ENCODE measurements around the gene MN1. TPM values are rescaled to one million over a fixed set of nuclear protein-coding genes. Genes with fewer than 3 reads are reported as not detected.

Gene MN1
- total RNA-seq, 4 donors from 2014 or later, result 2.0 to 9.7 (median 8.2) TPM

DNA sequence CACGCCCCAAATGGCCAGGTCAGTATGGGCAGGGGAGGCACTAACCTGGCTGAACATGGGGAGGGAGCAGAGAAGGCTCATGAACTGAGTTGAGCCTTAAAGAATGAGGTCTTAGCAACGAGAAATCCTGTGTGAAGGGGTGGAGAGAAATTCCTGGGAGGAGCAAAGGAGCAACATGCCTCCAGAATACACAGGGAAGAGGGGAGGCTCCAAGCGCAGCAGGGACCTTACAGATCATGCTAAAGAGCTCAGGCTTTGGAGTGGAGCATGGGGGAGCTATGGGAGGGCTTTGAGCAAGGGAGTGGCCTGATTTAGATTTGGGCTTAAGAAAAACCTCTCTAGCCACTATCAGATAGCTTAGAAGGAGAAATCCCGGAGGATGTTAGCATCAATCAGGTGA lies 88.1 kb downstream of the MN1 start:
- Histone ChIP-seq H3K36me3 (no peaks in the 10 kb centered on the region), H3K4me1 (no peaks in the 10 kb centered on the region), H3K4me3 (no peak overlapping the region), H3K9me3 (no peaks in the 10 kb centered on the region), H3K27ac (no peak overlapping the region), H3K27me3 (no peaks in the 10 kb centered on the region)
- DNase-seq, result no peak
- intact Hi-C loops (cut with DNase I; ENCODE audit: low total_unique reads), result loop anchor here (10.0 kb wide), 1 partner anchor 59 kb away; no protein-coding TSS in a partner anchor
- TF ChIP-seq, protein P1, sequence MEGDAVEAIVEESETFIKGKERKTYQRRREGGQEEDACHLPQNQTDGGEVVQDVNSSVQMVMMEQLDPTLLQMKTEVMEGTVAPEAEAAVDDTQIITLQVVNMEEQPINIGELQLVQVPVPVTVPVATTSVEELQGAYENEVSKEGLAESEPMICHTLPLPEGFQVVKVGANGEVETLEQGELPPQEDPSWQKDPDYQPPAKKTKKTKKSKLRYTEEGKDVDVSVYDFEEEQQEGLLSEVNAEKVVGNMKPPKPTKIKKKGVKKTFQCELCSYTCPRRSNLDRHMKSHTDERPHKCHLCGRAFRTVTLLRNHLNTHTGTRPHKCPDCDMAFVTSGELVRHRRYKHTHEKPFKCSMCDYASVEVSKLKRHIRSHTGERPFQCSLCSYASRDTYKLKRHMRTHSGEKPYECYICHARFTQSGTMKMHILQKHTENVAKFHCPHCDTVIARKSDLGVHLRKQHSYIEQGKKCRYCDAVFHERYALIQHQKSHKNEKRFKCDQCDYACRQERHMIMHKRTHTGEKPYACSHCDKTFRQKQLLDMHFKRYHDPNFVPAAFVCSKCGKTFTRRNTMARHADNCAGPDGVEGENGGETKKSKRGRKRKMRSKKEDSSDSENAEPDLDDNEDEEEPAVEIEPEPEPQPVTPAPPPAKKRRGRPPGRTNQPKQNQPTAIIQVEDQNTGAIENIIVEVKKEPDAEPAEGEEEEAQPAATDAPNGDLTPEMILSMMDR (IDR thresholded peaks at IDR 0.05), result no peak
- no peak for TF ChIP-seq POLR2A (IDR thresholded peaks at IDR 0.05)

DNA sequence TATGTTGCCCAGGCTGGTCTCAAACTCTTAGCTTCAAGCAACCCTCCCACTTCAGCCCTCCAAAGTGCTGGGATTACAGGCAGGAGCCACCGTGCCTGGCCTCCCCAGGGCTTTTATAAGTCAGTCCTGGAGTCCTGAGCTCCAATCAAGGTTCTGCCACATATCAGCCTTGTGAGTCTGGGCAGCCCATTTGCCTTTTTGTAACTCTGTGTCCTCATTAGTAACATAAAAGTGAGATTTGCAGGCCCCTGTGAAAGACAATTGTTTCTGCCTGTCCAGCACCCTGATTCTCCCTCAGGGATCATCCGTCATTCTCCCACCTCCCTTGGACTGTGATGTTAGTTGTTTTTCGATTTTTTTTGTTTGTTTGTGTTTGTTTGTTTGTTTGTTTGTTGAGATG lies 89.8 kb downstream of the MN1 start:
- intact Hi-C loops (cut with DNase I; ENCODE audit: low total_unique reads), result loop anchor here (10.0 kb wide), 1 partner anchor 57 kb away; no protein-coding TSS in a partner anchor
- Histone ChIP-seq H3K4me1 (no peaks in the 10 kb centered on the region), H3K4me3 (no peak overlapping the region), H3K36me3 (no peaks in the 10 kb centered on the region), H3K27ac (no peak overlapping the region), H3K27me3 (no peaks in the 10 kb centered on the region), H3K9me3 (no peaks in the 10 kb centered on the region)
- no peak for DNase-seq
- no peak for TF ChIP-seq POLR2A (IDR thresholded peaks at IDR 0.05)
- TF ChIP-seq, protein P1 (IDR thresholded peaks at IDR 0.05), result no peak

DNA sequence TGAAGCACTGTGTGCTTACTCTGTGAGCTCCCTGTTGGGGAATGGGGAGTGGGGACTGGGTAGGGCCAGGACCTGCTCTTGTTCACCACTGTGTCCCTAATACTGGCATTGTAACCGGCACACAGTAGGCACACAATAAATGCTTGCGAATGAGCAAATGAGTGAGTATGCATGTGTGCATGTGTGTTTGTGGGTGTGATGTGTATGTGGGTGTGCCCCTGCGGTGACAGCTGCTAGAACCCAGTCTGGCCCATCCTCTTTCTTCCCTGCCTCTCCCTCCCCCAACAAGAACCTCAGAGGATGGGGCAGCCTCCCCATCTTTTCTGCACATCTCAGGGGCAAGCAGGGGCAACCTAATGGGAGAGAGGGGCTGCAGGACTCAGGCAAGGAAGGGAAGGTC lies 90.5 kb downstream of the MN1 start:
- TF ChIP-seq, protein P1 (IDR thresholded peaks at IDR 0.05), result no peak
- no peak for TF ChIP-seq POLR2A (IDR thresholded peaks at IDR 0.05)
- Histone ChIP-seq H3K27me3 (no peaks in the 10 kb centered on the region), H3K4me1 (no peaks in the 10 kb centered on the region), H3K4me3 (no peak overlapping the region), H3K27ac (no peak overlapping the region), H3K9me3 (no peaks in the 10 kb centered on the region), H3K36me3 (no peaks in the 10 kb centered on the region)
- intact Hi-C loops (cut with DNase I; ENCODE audit: low total_unique reads), result loop anchor here (10.0 kb wide), 1 partner anchor 56 kb away; no protein-coding TSS in a partner anchor
- DNase-seq, result no peak

DNA sequence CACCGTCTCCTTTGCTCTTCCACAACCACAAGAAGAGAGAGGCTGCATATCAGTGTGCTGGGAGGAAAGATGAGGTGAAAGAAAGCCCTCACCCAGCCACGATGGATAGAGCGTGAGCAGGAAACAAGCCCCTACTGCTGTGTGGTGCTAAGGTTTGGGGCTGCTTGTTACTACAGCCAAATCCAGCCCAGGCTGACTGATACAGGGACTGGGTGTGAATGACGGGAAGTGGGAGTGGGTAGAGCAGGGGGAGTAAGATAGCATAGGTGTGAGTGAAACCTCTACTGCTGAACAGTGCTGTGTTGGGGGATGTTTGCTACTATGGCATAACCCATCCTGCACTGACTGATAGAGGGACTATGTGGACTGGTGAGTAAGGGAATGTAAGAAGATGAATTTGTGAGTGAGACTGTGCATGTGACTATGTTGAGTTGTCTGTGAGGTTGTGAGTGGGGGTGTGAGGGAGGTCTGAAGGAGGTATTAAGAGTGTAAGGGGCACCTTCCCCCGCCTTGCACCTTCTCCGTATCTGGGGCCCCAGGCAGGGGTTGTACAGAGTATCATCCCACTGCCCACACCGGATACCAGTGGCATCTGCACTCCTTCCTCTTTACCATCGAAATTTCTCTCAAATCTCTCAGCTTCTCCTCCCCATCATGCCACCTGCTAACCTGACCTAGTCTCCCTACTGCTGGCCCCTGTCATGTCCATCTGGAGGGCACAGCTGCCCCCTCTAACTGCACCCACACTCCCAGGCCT lies 91.5 kb downstream of the MN1 start:
- TF ChIP-seq, protein P1 (IDR thresholded peaks at IDR 0.05), result no peak
- no peak for TF ChIP-seq POLR2A (IDR thresholded peaks at IDR 0.05)

DNA sequence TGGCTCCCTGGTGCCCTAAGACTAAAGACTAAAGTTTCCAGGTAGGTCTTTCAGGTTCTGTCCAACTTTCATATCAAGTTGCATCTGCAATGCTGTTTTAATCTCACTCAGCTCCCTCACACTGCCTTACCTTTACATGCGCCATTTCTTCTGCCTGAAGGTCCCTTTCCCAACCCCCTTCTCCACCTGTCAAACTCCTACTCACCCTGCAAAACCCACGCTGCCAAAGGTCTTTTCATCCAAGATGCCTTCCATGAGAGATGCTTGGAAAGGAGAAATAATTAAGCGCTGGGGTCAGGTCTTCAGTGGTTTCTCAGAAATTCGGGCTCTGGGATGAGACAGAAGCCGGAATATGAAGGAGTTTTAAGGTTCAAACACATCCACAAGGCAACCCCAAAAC lies 95.1 kb downstream of the MN1 start:
- intact Hi-C loops (cut with DNase I; ENCODE audit: low total_unique reads), result no loop called here
- H3K36me3 ChIP-seq, result no peaks in the 10 kb centered on the region
- H3K4me1 ChIP-seq, result no peaks in the 10 kb centered on the region
- H3K27ac ChIP-seq, result no peak overlapping the region
- no peaks in the 10 kb centered on the region for H3K27me3 ChIP-seq
- no peak overlapping the region for H3K4me3 ChIP-seq
- H3K9me3 ChIP-seq, result no peaks in the 10 kb centered on the region
- no peak for DNase-seq
- TF ChIP-seq, protein P1 (IDR thresholded peaks at IDR 0.05), result no peak
- TF ChIP-seq POLR2A (IDR thresholded peaks at IDR 0.05), result no peak

More for the DNA sequence above, 91.5 kb downstream of the MN1 start:
- H3K36me3 ChIP-seq, result no peaks in the 10 kb centered on the region
- no peak for DNase-seq
- H3K4me3 ChIP-seq, result no peak overlapping the region
- H3K27me3 ChIP-seq, result no peaks in the 10 kb centered on the region
- intact Hi-C loops (cut with DNase I; ENCODE audit: low total_unique reads), result loop anchor here (10.0 kb wide), 1 partner anchor 55 kb away; no protein-coding TSS in a partner anchor
- H3K4me1 ChIP-seq, result no peaks in the 10 kb centered on the region
- no peaks in the 10 kb centered on the region for H3K9me3 ChIP-seq
- no peak overlapping the region for H3K27ac ChIP-seq

Data from uterus (tissue), 4 donors.